ENCODE measurements around the gene SLK.

- no peak for TF ChIP-seq EZH2 (IDR thresholded peaks at IDR 0.05; ENCODE audit: borderline replicate concordance, low read depth, low read length, severe bottlenecking)
- no peak for TF ChIP-seq POLR2A (IDR thresholded peaks at IDR 0.05; ENCODE audit: low read depth, low read length)
- no peak for TF ChIP-seq CTCF (IDR thresholded peaks at IDR 0.05; ENCODE audit: extremely low read depth in 1 of 2, insufficient read depth in 1 of 2, low read depth in 1 of 2, low read length in 2 of 2)
- TF ChIP-seq MAX (IDR thresholded peaks at IDR 0.05; ENCODE audit: insufficient read depth, insufficient read length): no peak
Measured at GRCh38 chr10:104043854-104044253, 76.9 kb downstream of the SLK start.

Data from endothelial cell of umbilical vein (primary cell).